DMS79 treated with DMSO at 0.1 percent for 48 hours (cell line): ENCODE results near the gene PCDHGB5.

Experiments
- DNase-seq: peaks from one replicate; lab custom pipeline; 2025; lab: John Stamatoyannopoulos, UW

Gene PCDHGB5

GRCh38 chr5:141441571-141442170 is 43.9 kb downstream of the PCDHGB5 start:
- DNase-seq = no peak
